HG02870 (cell line): ENCODE measurements around the gene COG4.
"Not testable (repeated sequence)": the region's sequence is repeated elsewhere in the genome, so short reads cannot be mapped to it uniquely, and the experiment has no call there.

Experiments used
- ATAC-seq: cut with Tn5 transposase; IDR thresholded peaks from one replicate; pipeline ENCODE4 v1.9.1; 2021; ENCODE audit warnings: mild to moderate bottlenecking, moderate library complexity; ENCODE audit not compliant: unreplicated experiment

COG4 gene

GRCh38 chr16:70523076-70523742, at the start of gene COG4:
COG4 (minus strand) TSS chr16:70523554; CDS start chr16:70523543, 11 bp downstream.
- ATAC-seq = peak; percentile 45

DNA sequence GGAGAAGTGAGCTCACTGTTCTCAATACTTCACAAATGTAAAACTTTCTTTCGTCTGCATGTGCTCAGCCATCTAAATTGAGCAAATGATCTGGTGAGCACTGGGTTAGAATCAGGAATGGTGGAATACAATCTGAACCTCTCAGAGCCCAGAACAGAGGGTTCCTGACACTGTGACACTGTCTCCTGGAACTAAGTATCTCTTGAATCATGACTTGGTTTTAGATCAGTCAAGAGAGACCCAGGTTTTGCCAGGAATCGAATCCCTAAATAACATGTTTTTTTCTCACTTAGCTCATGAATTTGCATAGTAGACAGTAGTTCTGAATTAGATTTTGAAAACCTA, 49.5 kb upstream of the COG4 start:
- no peak for ATAC-seq

DNA sequence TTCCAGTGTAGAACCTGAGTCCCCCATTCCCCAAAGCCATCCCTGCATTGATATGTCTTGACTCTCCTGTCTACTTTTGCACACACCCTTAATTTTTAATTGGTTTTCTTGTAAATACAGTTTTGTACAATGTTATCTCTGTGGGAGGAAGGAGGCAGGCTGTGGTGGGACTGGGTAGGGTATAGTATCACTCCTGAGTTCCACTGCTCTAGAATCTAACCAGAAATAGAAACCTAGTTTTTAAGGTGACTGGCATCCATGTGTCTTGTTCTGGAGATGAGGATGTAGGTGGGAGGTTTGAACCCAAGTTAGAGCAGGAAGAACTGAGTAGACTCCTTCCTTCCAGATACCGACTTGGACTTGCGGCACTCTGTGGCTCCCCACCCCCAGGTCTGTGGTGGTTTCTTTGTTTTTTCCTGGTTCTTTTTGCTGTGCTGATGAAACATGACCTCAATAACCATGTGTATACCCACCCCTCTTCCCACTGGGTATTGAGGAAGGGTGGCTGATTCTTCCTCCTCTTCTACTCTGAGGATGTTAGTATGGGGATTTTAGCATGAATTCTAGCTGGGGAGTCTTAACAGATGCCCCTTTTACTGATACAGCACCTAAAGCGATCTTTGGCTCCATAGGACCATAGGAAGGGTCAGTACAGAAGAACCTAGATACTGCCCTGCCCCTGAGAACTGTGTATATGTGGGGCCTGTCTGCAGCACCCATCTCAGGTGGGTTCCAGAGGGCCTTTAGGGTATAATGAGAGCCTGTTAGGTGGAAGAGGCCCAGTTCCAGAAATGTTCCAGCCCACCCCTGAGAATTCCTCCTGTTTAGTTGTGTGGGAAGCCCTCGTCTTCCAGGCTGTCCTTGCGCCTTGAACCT, 48.9 kb upstream of the COG4 start:
- no peak for ATAC-seq

DNA sequence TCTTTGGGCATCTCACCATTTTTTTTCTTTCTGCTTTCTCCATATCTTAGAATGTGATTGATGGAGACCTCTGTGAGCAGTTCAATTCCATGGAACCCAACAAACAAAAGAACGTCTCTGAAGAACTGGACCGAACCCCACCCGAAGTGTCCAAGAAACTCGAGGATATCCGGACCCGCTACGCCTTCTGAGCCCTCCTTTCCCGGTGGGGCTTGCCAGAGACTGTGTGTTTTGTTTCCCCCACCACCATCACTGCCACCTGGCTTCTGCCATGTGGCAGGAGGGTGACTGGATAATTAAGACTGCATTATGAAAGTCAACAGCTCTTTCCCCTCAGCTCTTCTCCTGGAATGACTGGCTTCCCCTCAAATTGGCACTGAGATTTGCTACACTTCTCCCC, 48.3 kb upstream of the COG4 start:
- no peak for ATAC-seq

- ATAC-seq = no peak
Observed at GRCh38 chr16:70570967-70571570, 47.7 kb upstream of the COG4 start.

- no peak for ATAC-seq
Observed at GRCh38 chr16:70569752-70570151, 46.4 kb upstream of the COG4 start.

DNA sequence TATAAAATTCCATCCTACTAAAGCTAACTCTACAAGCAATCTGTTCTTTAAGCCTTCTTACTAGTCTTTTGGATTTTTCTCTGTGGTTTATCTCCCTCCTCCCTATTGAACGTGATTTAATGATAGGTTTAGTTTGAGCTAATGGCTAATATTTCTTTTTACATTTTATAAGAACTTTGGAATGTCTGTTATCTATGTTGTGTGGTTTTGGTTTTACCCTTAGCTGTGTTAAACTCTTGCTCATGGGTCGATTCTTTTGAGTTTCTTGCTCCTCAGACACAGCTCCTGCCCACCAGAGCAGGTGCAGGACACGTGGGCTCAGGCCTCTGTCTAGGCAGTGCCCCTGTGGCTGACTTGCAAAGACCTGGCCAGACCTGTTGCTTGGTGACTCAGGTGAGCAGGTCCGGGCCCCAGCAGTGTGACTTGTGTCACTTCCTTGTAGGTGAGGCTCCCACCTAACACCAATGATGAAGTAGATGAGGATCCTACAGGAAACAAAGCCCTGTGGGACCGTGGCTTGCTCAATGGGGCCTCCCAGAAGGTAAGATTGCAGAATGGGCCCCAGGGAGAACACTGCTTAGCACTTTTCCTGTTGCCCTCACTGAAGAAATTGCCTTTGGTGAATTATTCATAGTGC, 45.4 kb upstream of the COG4 start:
- ATAC-seq = no peak

DNA sequence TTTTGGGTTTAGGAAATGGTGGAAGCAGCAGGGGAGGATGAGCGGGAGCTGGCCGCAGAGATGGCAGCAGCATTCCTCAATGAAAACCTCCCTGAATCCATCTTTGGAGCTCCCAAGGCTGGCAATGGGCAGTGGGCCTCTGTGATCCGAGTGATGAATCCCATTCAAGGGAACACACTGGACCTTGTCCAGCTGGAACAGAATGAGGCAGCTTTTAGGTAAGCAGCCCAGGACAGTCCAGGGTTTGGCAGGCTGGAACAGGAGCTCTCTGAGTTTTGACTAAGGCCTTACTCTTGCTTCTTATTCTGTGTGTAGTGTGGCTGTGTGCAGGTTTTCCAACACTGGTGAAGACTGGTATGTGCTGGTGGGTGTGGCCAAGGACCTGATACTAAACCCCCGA, 41.7 kb upstream of the COG4 start:
- no peak for ATAC-seq

- ATAC-seq = no peak
Observed at GRCh38 chr16:70563636-70564035, 40.3 kb upstream of the COG4 start.

GRCh38 chr16:70561623-70562022, 38.3 kb upstream of the COG4 start:
- no peak for ATAC-seq

DNA sequence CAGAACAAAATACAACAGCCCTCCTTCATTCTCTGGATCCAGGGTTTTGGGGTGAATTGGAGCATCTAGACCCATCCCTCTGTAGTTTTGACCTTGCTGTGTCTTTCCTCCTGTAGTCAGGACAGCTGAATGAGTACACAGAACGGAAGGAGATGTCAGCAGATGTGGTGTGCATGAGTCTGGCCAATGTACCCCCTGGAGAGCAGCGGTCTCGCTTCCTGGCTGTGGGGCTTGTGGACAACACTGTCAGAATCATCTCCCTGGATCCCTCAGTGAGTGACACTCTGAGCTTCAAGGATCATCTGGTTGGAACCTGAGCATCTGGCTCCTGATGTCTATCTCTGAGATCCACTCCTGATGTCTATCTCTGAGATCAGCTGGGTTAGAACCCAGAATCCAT, 32.7 kb upstream of the COG4 start:
- ATAC-seq = no peak

DNA sequence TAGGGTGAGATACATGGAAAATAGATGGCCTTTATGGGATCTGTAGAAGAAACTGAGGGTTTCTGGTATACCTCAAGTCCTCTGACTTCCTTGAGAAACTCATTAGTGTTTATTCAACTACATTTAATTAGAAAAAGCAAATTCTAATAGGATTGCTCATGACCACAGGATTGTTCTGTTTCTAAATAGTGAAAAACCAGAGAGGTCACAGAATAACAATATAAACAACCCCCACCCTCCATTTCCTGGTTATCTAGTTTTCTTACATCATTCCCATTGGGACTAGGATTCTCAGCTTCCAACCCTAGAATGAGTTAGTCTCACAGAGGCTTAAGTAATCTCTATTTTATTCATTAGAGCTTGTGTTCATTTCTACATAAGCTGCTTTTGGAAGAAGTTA, 30.3 kb upstream of the COG4 start:
- no peak for ATAC-seq

- no peak for ATAC-seq
Observed at GRCh38 chr16:70552675-70553074, 29.3 kb upstream of the COG4 start.

GRCh38 chr16:70551788-70552187, 28.4 kb upstream of the COG4 start:
- ATAC-seq = no peak

- ATAC-seq = no peak
Observed at GRCh38 chr16:70550082-70550481, 26.7 kb upstream of the COG4 start.

GRCh38 chr16:70548936-70549335, 25.6 kb upstream of the COG4 start:
- no peak for ATAC-seq

DNA sequence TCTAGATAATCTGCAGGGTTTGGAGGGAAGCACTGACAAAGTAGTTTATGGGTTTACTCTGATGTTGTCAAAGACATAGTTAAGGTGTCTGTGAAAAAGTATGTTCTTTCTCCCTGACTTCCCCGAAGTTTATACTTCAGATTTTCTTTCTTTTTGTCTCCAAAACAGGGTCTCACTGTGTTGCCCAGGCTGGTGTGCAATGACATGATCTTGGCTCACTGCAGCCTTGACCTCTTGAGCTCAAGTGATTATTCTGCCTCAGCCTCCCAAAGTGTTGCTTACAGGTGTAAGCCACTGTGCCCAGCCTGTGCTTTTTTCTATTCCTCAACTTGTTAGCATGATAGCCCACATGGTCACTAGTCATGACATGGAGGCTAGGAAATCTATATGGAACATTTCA, 21.2 kb upstream of the COG4 start:
- ATAC-seq = no peak

GRCh38 chr16:70540994-70541393, 17.6 kb upstream of the COG4 start:
- no peak for ATAC-seq

DNA sequence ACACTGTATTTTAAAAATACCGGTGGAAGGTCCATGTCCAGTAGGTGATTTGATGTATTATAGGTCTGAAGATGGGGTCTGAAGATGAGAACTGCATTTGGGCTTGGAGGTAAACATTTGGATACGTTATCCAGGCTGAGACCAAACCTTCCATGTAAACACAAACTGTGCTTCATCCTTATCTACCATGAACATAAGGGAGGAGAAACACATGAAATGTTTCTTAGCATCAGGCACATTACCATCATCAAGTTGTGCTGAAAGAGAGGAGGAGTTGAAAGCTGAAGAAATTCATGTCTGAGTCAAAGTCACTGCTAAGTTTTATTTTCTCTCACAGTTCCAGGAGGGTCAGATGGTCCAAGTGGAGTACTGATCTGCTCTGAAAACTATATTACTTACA, 11.6 kb upstream of the COG4 start:
- no peak for ATAC-seq

- ATAC-seq = not testable (repeated sequence)
Observed at GRCh38 chr16:70529954-70530353, 6.6 kb upstream of the COG4 start.

DNA sequence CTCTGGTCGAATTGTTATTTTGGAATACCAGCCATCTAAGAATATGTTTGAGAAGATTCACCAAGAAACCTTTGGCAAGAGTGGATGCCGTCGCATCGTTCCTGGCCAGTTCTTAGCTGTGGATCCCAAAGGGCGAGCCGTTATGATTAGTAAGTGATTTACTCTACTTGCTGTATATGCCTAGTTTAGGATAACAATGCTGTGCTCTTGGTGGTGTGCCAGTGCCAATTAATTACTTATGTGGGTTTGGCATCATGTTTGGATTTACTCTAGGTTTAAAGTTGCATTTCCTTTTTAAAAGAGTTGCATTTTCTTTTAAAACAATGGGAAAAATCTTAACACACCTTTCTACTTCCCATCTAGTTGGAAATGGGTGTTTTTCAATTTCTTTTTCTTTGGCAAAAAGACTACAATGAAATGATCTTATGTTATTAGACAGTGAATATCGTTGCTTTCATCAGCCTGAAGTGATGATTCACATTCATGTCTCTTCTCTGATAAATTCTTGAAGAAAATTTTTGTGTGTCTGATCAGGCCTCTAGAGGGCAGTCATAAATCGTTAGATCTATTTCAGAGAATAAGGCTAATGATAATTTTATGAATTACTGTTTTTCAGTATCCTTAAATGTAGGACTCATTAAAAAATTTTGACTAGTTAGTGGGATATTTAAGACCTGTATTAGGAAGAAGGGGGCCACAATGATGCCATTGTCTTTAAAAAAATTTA, 5.9 kb upstream of the COG4 start:
- ATAC-seq = no peak
